Chondrocyte (in vitro differentiated cells): ENCODE measurements around the gene GMNC. TPM values are rescaled to one million over a fixed set of nuclear protein-coding genes. Genes with fewer than 3 reads are reported as not detected.

Experiments
- DNase-seq: peaks from one replicate; pipeline ENCODE4 v3.0.0; 2021; ENCODE audit warnings: mixed read lengths, low spot score
- H3K27ac Mint-ChIP-seq: one replicate; pipeline ENCODE4 v1.8.0; 2021; ENCODE audit warnings: mild to moderate bottlenecking, moderate library complexity, mixed read lengths; ENCODE audit not compliant: unreplicated experiment
- H3K27me3 Mint-ChIP-seq: 2 replicates; pipeline ENCODE4 v1.8.0; 2021; ENCODE audit warnings: low read depth, mixed read lengths
- H3K36me3 Mint-ChIP-seq: 2 replicates; pipeline ENCODE4 v1.8.0; 2021; ENCODE audit warnings: low read depth, mixed read lengths
- H3K4me1 Mint-ChIP-seq: 2 replicates; pipeline ENCODE4 v1.8.0; 2021; ENCODE audit warnings: low read depth, mild to moderate bottlenecking, mixed read lengths
- H3K4me3 Mint-ChIP-seq: one replicate; pipeline ENCODE4 v1.8.0; 2021; ENCODE audit warnings: mild to moderate bottlenecking, moderate library complexity, mixed read lengths; ENCODE audit not compliant: unreplicated experiment
- H3K9me3 Mint-ChIP-seq: 2 replicates; pipeline ENCODE4 v1.8.0; 2021; ENCODE audit warnings: low read depth, mixed read lengths
- total RNA-seq: library from RNA; stranded (reverse); gene quantifications from 3 replicates; pipeline ENCODE4 v1.2.1, GENCODE V29; 2021
- TF ChIP-seq, protein P1 (sequence below): fragments of 200-600 bp; sonication (generic); IDR thresholded peaks from 2 replicates; pipeline ENCODE4 v1.5.0; 2021; ENCODE audit warnings: antibody characterized with exemption, mild to moderate bottlenecking, moderate library complexity

Gene GMNC
- total RNA-seq, 1 donor from 2014 or later, result 0.05 TPM

DNA sequence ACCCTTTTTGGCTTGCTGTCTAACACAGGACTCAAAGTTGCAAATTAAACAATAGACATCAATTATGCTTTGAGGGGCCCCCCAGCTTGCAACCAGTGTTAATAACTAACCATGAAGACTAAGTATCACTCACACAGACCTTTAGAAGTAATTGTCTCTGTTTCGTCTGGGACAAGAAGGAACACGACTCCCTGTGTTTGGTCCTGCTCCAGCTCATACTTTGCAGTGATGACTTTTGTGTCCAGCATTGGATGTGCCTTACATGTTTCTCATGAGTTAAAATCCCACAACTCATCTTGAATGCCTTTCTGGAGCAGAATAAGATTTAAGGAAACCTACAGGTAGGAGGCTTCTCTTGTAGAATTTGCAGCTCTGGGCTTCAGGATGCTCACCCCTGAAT, 53.1 kb downstream of the GMNC start:
- H3K9me3 Mint-ChIP-seq, result no peaks in the 10 kb centered on the region
- H3K27me3 Mint-ChIP-seq, result peaks cover 28% of the 10 kb centered on the region
- H3K4me3 Mint-ChIP-seq, result no peak overlapping the region
- DNase-seq, result no peak
- H3K27ac Mint-ChIP-seq, result no peak overlapping the region
- no peaks in the 10 kb centered on the region for H3K36me3 Mint-ChIP-seq
- no peaks in the 10 kb centered on the region for H3K4me1 Mint-ChIP-seq
- TF ChIP-seq, protein P1, sequence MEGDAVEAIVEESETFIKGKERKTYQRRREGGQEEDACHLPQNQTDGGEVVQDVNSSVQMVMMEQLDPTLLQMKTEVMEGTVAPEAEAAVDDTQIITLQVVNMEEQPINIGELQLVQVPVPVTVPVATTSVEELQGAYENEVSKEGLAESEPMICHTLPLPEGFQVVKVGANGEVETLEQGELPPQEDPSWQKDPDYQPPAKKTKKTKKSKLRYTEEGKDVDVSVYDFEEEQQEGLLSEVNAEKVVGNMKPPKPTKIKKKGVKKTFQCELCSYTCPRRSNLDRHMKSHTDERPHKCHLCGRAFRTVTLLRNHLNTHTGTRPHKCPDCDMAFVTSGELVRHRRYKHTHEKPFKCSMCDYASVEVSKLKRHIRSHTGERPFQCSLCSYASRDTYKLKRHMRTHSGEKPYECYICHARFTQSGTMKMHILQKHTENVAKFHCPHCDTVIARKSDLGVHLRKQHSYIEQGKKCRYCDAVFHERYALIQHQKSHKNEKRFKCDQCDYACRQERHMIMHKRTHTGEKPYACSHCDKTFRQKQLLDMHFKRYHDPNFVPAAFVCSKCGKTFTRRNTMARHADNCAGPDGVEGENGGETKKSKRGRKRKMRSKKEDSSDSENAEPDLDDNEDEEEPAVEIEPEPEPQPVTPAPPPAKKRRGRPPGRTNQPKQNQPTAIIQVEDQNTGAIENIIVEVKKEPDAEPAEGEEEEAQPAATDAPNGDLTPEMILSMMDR, result no peak

DNA sequence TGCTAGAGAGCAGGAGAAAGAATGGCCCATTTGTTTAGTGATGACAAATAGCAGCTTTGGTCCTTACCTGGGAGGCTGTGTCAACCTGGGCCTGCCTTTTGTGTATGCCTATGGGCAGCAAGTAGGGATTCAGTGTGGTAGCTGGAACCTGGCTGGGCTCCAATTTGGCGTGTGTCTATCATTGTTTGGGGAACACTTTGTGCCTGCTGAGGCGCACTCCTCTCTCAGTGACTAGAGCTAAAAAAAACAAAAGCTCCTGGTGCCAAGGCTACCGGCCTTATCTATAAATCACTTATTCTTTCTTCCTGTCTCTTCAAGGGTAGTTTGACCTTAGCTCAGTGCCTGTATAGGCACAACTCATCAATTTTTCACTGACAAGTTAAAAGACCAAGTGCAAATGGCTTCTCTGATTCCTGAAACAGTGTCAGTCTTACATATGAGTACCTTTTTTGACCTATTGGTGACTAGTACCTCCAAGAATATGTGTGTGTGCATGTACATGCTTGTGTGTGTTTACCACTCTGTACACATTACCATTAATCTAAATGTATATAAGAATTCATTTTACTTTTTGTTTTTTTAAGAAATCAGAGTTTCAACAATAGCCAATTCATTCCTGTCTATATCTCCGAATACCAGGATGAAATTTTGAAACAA, 54.6 kb downstream of the GMNC start:
- TF ChIP-seq, protein P1, result no peak
- Mint-ChIP-seq H3K4me1 (no peaks in the 10 kb centered on the region), H3K4me3 (no peak overlapping the region), H3K27me3 (peaks cover 34% of the 10 kb centered on the region), H3K9me3 (no peaks in the 10 kb centered on the region), H3K27ac (no peak overlapping the region), H3K36me3 (no peaks in the 10 kb centered on the region)
- no peak for DNase-seq
